Endothelial cell of umbilical vein (primary cell): ENCODE data around the gene TNNI3K. TPM values are rescaled to one million over a fixed set of nuclear protein-coding genes. Genes with fewer than 3 reads are reported as not detected.

Experiments used
- BruUV-seq: library from RNA; stranded (reverse); fragments of 400-500 nt; replicated peaks from 2 replicates; lab custom pipeline; 2021; lab: Mats Ljungman, UMichigan
- CTCF ChIA-PET: fragments of 300-600, 350-600 bp; sonication (Branson Sonifier 250); formaldehyde crosslinking; loops from one replicate; lab custom pipeline; 2021; ENCODE audit warnings: antibody characterized with exemption, inconsistent platforms; lab: Charles Lee
- POLR2A ChIA-PET: fragments of 300-600, 350-600 bp; sonication (Branson Sonifier 250); formaldehyde crosslinking; loops from one replicate; lab custom pipeline; 2021; ENCODE audit warnings: antibody characterized with exemption, inconsistent platforms; lab: Charles Lee
- DNase-seq: peaks from one replicate; pipeline ENCODE4 v3.0.0-alpha.2; 2011; ENCODE audit warnings: low read depth, low spot score
- FAIRE-seq: peaks from 2 replicates; lab custom pipeline; 2011; peaks lifted over from hg19 to GRCh38; lab: Jason Lieb, UNC
- H2AFZ ChIP-seq: 2 replicates; pipeline ENCODE4 v1.6.0; 2012; ENCODE audit warnings: low read depth, low read length, control low read depth, inconsistent platforms
- H3K27ac ChIP-seq: 2 replicates; pipeline ENCODE4 v1.5.1; 2011; ENCODE audit warnings: low read depth, mild to moderate bottlenecking, control low read depth, low read length, moderate library complexity; ENCODE audit not compliant: insufficient read depth
- H3K27me3 ChIP-seq, 2 experiments: 2 replicates each; pipeline versions ENCODE4 v1.6.0 to v1.6.1; 2011; ENCODE audit warnings: low read length in 2 of 2, mixed read lengths in 1 of 2; ENCODE audit not compliant: control insufficient read depth in 2 of 2, insufficient read depth in 2 of 2
- H3K36me3 ChIP-seq, 2 experiments: 2 replicates in 1 of 2; 3 replicates in 1 of 2; pipeline ENCODE4 v1.5.1; 2011; ENCODE audit warnings: low read length in 2 of 2, mild to moderate bottlenecking in 1 of 2, moderate library complexity in 1 of 2; ENCODE audit not compliant: control insufficient read depth in 2 of 2, insufficient read depth in 2 of 2; ENCODE audit errors: extremely low read depth in 1 of 2
- H3K4me1 ChIP-seq: 3 replicates; pipeline ENCODE4 v1.5.1; 2011; ENCODE audit warnings: mild to moderate bottlenecking, low read length; ENCODE audit not compliant: control insufficient read depth, insufficient read depth; ENCODE audit errors: extremely low read depth
- H3K4me2 ChIP-seq: 2 replicates; pipeline ENCODE4 v1.6.1; 2011; ENCODE audit warnings: low read length, control low read depth, mixed read lengths; ENCODE audit not compliant: insufficient read depth
- H3K4me3 ChIP-seq, 3 experiments: fragments of 200-600 bp in 1 of 3; sonication (generic), shearing (Covaris generic) in 1 of 3; replicated peaks in 1 of 3; 2 replicates each; pipeline ENCODE4 v1.5.1; 2011 to 2016; ENCODE audit warnings: control low read depth in 3 of 3, low read length in 3 of 3, mild to moderate bottlenecking in 2 of 3, inconsistent platforms in 1 of 3, low read depth in 1 of 3, moderate library complexity in 1 of 3; ENCODE audit not compliant: insufficient read depth in 1 of 3
- H3K79me2 ChIP-seq: 2 replicates; pipeline ENCODE4 v1.6.0; 2012; ENCODE audit warnings: low read length, inconsistent platforms; ENCODE audit not compliant: control insufficient read depth, insufficient read depth
- H3K9ac ChIP-seq: replicated peaks from 2 replicates; pipeline ENCODE3; 2011; ENCODE audit warnings: low read length, control low read depth; ENCODE audit not compliant: insufficient read depth; ENCODE audit errors: extremely low read depth
- H3K9me1 ChIP-seq: replicated peaks from 3 replicates; pipeline ENCODE4 v1.6.0; 2011; ENCODE audit warnings: mild to moderate bottlenecking, low read length; ENCODE audit not compliant: control insufficient read depth, insufficient read depth; ENCODE audit errors: extremely low read depth
- H3K9me3 ChIP-seq: replicated peaks from 2 replicates; pipeline ENCODE4 v1.5.1; 2012; ENCODE audit warnings: low read length, inconsistent platforms; ENCODE audit not compliant: control insufficient read depth, insufficient read depth
- H4K20me1 ChIP-seq: replicated peaks from 2 replicates; pipeline ENCODE3; 2011; ENCODE audit warnings: mild to moderate bottlenecking, low read length; ENCODE audit not compliant: control insufficient read depth, insufficient read depth; ENCODE audit errors: extremely low read depth
- CTCF ChIP-seq, 2 donors: IDR thresholded peaks; 1 replicate in 1 of 2; 2 replicates in 1 of 2; pipeline ENCODE4 v1.5.1; 2011; ENCODE audit warnings: low read length in 2 of 2, mild to moderate bottlenecking in 2 of 2, moderate library complexity in 2 of 2, control low read depth in 1 of 2, inconsistent platforms in 1 of 2, low read depth in 1 of 2; ENCODE audit not compliant: insufficient read depth in 1 of 2; ENCODE audit errors: extremely low read depth in 1 of 2
- EZH2 ChIP-seq: IDR thresholded peaks from 2 replicates; pipeline ENCODE4 v1.6.1; 2012; ENCODE audit warnings: borderline replicate concordance, low read depth, mild to moderate bottlenecking, moderate library complexity, low read length, inconsistent platforms; ENCODE audit not compliant: severe bottlenecking
- FOS ChIP-seq: IDR thresholded peaks from 2 replicates; pipeline ENCODE4 v1.6.1; 2011; ENCODE audit warnings: mild to moderate bottlenecking, low read length, moderate library complexity, borderline replicate concordance; ENCODE audit not compliant: insufficient read depth
- GATA2 ChIP-seq: IDR thresholded peaks from 2 replicates; pipeline ENCODE4 v1.7.0; 2011; ENCODE audit warnings: low read depth, mild to moderate bottlenecking, moderate library complexity, mixed read lengths, low read length; ENCODE audit not compliant: insufficient read length, insufficient read depth
- JUN ChIP-seq: IDR thresholded peaks from 2 replicates; pipeline ENCODE4 v1.6.1; 2011; ENCODE audit warnings: borderline replicate concordance, low read depth; ENCODE audit not compliant: insufficient read length, insufficient read depth
- MAX ChIP-seq: IDR thresholded peaks from 2 replicates; pipeline ENCODE4 v1.6.1; 2011; ENCODE audit not compliant: insufficient read depth, insufficient read length
- MYC ChIP-seq: IDR thresholded peaks from one replicate; pipeline ENCODE4 v1.6.1; 2011; ENCODE audit warnings: mild to moderate bottlenecking, low read depth, low read length
- POLR2A ChIP-seq: IDR thresholded peaks from 2 replicates; pipeline ENCODE4 v1.6.1; 2012; ENCODE audit warnings: low read depth, mild to moderate bottlenecking, control low read depth, low read length
- POLR2AphosphoS5 ChIP-seq: IDR thresholded peaks from 2 replicates; pipeline ENCODE4 v1.6.1; 2012; ENCODE audit warnings: low read depth, mild to moderate bottlenecking, control low read depth, low read length, moderate library complexity; ENCODE audit not compliant: insufficient read depth
- dilution Hi-C: fragments of 300-500 bp; cut with MboI; formaldehyde crosslinking; loops from one replicate; pipeline ENCODE4 v1.15.0; 2019; ENCODE audit warnings: low sequenced_read_pairs; ENCODE audit not compliant: extremely low pct_ligation_motif_present
- intact Hi-C: fragments of 100-400 bp; cut with micrococcal nuclease; formaldehyde crosslinking; loops from one replicate; pipeline ENCODE4 v1.10.0; 2022
- polyA plus RNA-seq, 4 experiments: library from polyadenylated mRNA; depleted of rRNA in 3 of 4; stranded (reverse) in 3 of 4; unstranded in 1 of 4; fragments of >200 nt; gene quantifications; 2 replicates each; pipeline versions ENCODE4 v1.2.1 to v1.2.3, GENCODE V29; 2011 to 2012; ENCODE audit warnings: missing spikeins in 1 of 4
- total RNA-seq: library from RNA; stranded (reverse); gene quantifications from 2 replicates; pipeline ENCODE4 v1.2.3, GENCODE V29; 2021

Gene TNNI3K
- total and polyA plus RNA-seq, 2 donors (not counting 3 experiments of a cell fraction or from before 2014, with no cell fraction given), result 0.69 TPM; not detected in 1

GRCh38 chr1:74486036-74486435 lies 250.8 kb downstream of the TNNI3K start:
- CTCF ChIA-PET, result no interaction called here

More at GRCh38 chr1:74486036-74486435, 250.8 kb downstream of the TNNI3K start:
- FAIRE-seq (no peak), DNase-seq (no peak)
- H3K4me2 ChIP-seq, result no peak overlapping the region
- dilution Hi-C loops, result no loop called here
- no peak overlapping the region for H3K4me3 ChIP-seq
- POLR2A ChIA-PET, result no interaction called here
- H3K9ac ChIP-seq, result no peak overlapping the region
- no peak for TF ChIP-seq POLR2A
- no peak for TF ChIP-seq GATA2
- no peak for TF ChIP-seq JUN
- no peak for TF ChIP-seq MYC
- no peak for TF ChIP-seq POLR2AphosphoS5
- TF ChIP-seq CTCF (IDR thresholded peaks at IDR 0.05; ENCODE audit: extremely low read depth in 1 of 2, insufficient read depth in 1 of 2, low read depth in 1 of 2, low read length in 2 of 2), result no peak
- TF ChIP-seq MAX, result no peak
- TF ChIP-seq FOS, result no peak
- TF ChIP-seq EZH2, result no peak
- no peaks in the 10 kb centered on the region for H3K4me1 ChIP-seq
- no peak overlapping the region for H3K27ac ChIP-seq
- no peaks in the 10 kb centered on the region for H3K27me3 ChIP-seq
- no peaks in the 10 kb centered on the region for H3K9me1 ChIP-seq
- BruUV-seq, result no TSS peak
- no peak overlapping the region for H2AFZ ChIP-seq
- H4K20me1 ChIP-seq, result no peaks in the 10 kb centered on the region
- no peaks in the 10 kb centered on the region for H3K79me2 ChIP-seq
- no peaks in the 10 kb centered on the region for H3K9me3 ChIP-seq
- no peaks in the 10 kb centered on the region for H3K36me3 ChIP-seq
- intact Hi-C loops, result no loop called here
